ENCODE measurements around the gene MED31.

DNA sequence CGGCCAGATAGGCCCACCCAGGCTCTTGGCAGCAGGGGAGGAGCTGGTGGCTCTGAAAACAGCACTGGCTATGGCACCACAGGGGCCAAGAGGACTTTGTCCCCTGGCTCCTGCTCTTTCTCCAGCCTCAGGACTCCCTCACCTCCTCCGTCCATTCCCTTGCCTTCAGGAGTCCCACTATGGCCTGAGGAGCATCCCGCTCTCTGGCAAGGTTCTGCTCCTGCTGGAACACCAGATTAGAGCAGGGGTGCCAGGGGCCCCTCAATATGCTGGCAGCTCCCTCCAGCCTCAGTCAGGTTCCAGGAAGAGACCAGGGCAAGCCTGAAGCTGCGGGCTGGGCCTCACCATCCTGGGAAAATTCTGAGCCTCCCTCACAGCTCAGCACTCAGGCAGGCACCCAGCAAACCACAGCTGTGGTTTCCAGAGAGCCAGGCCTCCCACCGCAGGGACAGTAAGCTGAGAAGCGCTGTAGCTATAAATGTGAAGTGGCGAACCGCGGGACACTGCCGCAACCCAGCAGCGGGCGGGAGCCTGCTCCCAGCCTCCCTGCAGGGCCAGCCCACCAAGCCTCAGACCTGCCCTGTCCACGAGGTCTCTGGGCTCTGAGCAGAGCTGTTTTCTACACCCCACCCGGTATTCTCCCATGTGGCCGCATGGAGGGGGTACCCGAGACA, 25.9 kb upstream of the MED31 start:
- TF ChIP-seq CTCF (IDR thresholded peaks at IDR 0.05), result no peak
- TF ChIP-seq POLR2A (IDR thresholded peaks at IDR 0.05), result no peak

Data from thyroid gland (tissue), 4 donors.